H9 (cell line): Measurements from ENCODE around the gene SIL1. TPM values are rescaled to one million over a fixed set of nuclear protein-coding genes. Genes with fewer than 3 reads are reported as not detected.

Experiments used
- DNase-seq: peaks from one replicate; pipeline ENCODE4 v3.0.0-alpha.2; 2017
- H2AFZ ChIP-seq: one replicate; pipeline ENCODE4 v1.6.1; 2013; ENCODE audit warnings: mild to moderate bottlenecking, low read length, control low read depth, moderate library complexity
- H2AK5ac ChIP-seq: 2 replicates; pipeline ENCODE4 v1.6.1; 2013; ENCODE audit warnings: low read length, control low read depth, mixed read lengths; ENCODE audit not compliant: insufficient read length
- H2BK120ac ChIP-seq: one replicate; pipeline ENCODE4 v1.6.1; 2013; ENCODE audit warnings: low read depth, mild to moderate bottlenecking, low read length, control low read depth, inconsistent platforms; ENCODE audit not compliant: poor library complexity, severe bottlenecking
- H2BK12ac ChIP-seq: 2 replicates; pipeline ENCODE4 v1.6.1; 2013; ENCODE audit warnings: low read length, control low read depth, mixed read lengths, low read depth; ENCODE audit not compliant: insufficient read length
- H2BK15ac ChIP-seq: 2 replicates; pipeline ENCODE4 v1.6.1; 2013; ENCODE audit warnings: low read depth, low read length, control low read depth
- H2BK20ac ChIP-seq: one replicate; pipeline ENCODE4 v1.6.1; 2013; ENCODE audit warnings: low read depth, mild to moderate bottlenecking, low read length, control low read depth, inconsistent platforms; ENCODE audit not compliant: poor library complexity, severe bottlenecking
- H2BK5ac ChIP-seq: 2 replicates; pipeline ENCODE4 v1.6.1; 2013; ENCODE audit warnings: low read length, control low read depth, mixed read lengths; ENCODE audit not compliant: insufficient read length
- H3K14ac ChIP-seq: 2 replicates; pipeline ENCODE4 v1.6.1; 2013; ENCODE audit warnings: low read length, control low read depth; ENCODE audit not compliant: insufficient read depth
- H3K18ac ChIP-seq: 2 replicates; pipeline ENCODE4 v1.6.1; 2013; ENCODE audit warnings: low read depth, mild to moderate bottlenecking, mixed read lengths, low read length, control low read depth; ENCODE audit not compliant: insufficient read length
- H3K23ac ChIP-seq: 2 replicates; pipeline ENCODE4 v1.6.1; 2013; ENCODE audit warnings: low read length, control low read depth, mixed read lengths, low read depth; ENCODE audit not compliant: insufficient read length
- H3K23me2 ChIP-seq: 2 replicates; pipeline ENCODE4 v1.6.1; 2013; ENCODE audit warnings: low read depth, mild to moderate bottlenecking, mixed read lengths, low read length, control low read depth; ENCODE audit not compliant: insufficient read length, poor library complexity, severe bottlenecking
- H3K27ac ChIP-seq: 2 replicates; pipeline ENCODE4 v1.5.1; 2013; ENCODE audit warnings: low read length, control low read depth, mixed read lengths, low read depth; ENCODE audit not compliant: insufficient read length
- H3K27me3 ChIP-seq: 2 replicates; pipeline ENCODE4 v1.6.1; 2013; ENCODE audit warnings: low read length, control low read depth, inconsistent platforms; ENCODE audit not compliant: insufficient read depth
- H3K4ac ChIP-seq: 2 replicates; pipeline ENCODE4 v1.6.1; 2013; ENCODE audit warnings: low read depth, mild to moderate bottlenecking, control low read depth, inconsistent platforms, low read length, moderate library complexity
- H3K4me1 ChIP-seq: 2 replicates; pipeline ENCODE4 v1.6.1; 2013; ENCODE audit warnings: low read length, control low read depth, inconsistent platforms; ENCODE audit not compliant: insufficient read depth
- H3K4me2 ChIP-seq: 2 replicates; pipeline ENCODE4 v1.6.1; 2013; ENCODE audit warnings: low read length, control low read depth, mixed read lengths; ENCODE audit not compliant: insufficient read length, insufficient read depth
- H3K56ac ChIP-seq: 2 replicates; pipeline ENCODE4 v1.6.1; 2013; ENCODE audit warnings: low read depth, mild to moderate bottlenecking, mixed read lengths, low read length, control low read depth; ENCODE audit not compliant: insufficient read length
- H3K79me1 ChIP-seq: 2 replicates; pipeline ENCODE4 v1.6.1; 2013; ENCODE audit warnings: low read depth, mild to moderate bottlenecking, moderate library complexity, low read length, control low read depth, inconsistent platforms; ENCODE audit not compliant: insufficient read depth, poor library complexity, severe bottlenecking
- H3K79me2 ChIP-seq: 2 replicates; pipeline ENCODE4 v1.6.1; 2013; ENCODE audit warnings: low read length, control low read depth, inconsistent platforms; ENCODE audit not compliant: insufficient read depth
- H3K9ac ChIP-seq: 2 replicates; pipeline ENCODE4 v1.6.1; 2013; ENCODE audit warnings: low read length, control low read depth, mixed read lengths; ENCODE audit not compliant: insufficient read length; ENCODE audit errors: extremely low read depth
- H3K9me3 ChIP-seq: one replicate; pipeline ENCODE4 v1.6.1; 2013; ENCODE audit warnings: low read depth, low read length, inconsistent platforms; ENCODE audit not compliant: control insufficient read depth
- H3T11ph ChIP-seq: one replicate; pipeline ENCODE4 v1.6.1; 2013; ENCODE audit warnings: mild to moderate bottlenecking, low read length, control low read depth, inconsistent platforms
- H4K20me1 ChIP-seq: one replicate; pipeline ENCODE4 v1.6.1; 2013; ENCODE audit not compliant: control insufficient read depth, insufficient read length, insufficient read depth
- H4K5ac ChIP-seq: 2 replicates; pipeline ENCODE4 v1.6.1; 2013; ENCODE audit warnings: low read depth, mild to moderate bottlenecking, mixed read lengths, low read length, control low read depth; ENCODE audit not compliant: insufficient read length
- H4K8ac ChIP-seq: replicated peaks from 2 replicates; pipeline ENCODE4 v1.6.1; 2013; ENCODE audit warnings: low read length, control low read depth, mixed read lengths, low read depth; ENCODE audit not compliant: insufficient read length
- H4K91ac ChIP-seq: 2 replicates; pipeline ENCODE4 v1.6.1; 2013; ENCODE audit warnings: low read depth, mild to moderate bottlenecking, moderate library complexity, mixed read lengths, low read length, control low read depth; ENCODE audit not compliant: insufficient read length
- H3K27ac Mint-ChIP-seq, 3 experiments: 2 replicates in 2 of 3; 3 replicates in 1 of 3; pipeline ENCODE4 v1.8.0; 2020 to 2021; ENCODE audit warnings: mixed read lengths in 3 of 3, mild to moderate bottlenecking in 1 of 3, moderate library complexity in 1 of 3
- H3K27me3 Mint-ChIP-seq: 2 replicates; pipeline ENCODE4 v1.8.0; 2021; ENCODE audit warnings: low read depth, mild to moderate bottlenecking, moderate library complexity, mixed read lengths
- H3K36me3 Mint-ChIP-seq, 3 experiments: 2 replicates in 2 of 3; 3 replicates in 1 of 3; pipeline ENCODE4 v1.8.0; 2020 to 2021; ENCODE audit warnings: low read depth in 3 of 3, mixed read lengths in 3 of 3; ENCODE audit not compliant: insufficient read depth in 1 of 3
- H3K4me1 Mint-ChIP-seq, 2 experiments: 2 replicates each; pipeline ENCODE4 v1.8.0; 2020; ENCODE audit warnings: mixed read lengths in 2 of 2
- H3K4me3 Mint-ChIP-seq, 2 experiments: 2 replicates in 1 of 2; 3 replicates in 1 of 2; pipeline ENCODE4 v1.8.0; 2020 to 2021; ENCODE audit warnings: mild to moderate bottlenecking in 2 of 2, mixed read lengths in 2 of 2, moderate library complexity in 1 of 2
- H3K9me3 Mint-ChIP-seq, 2 experiments: 2 replicates in 1 of 2; 3 replicates in 1 of 2; pipeline ENCODE4 v1.8.0; 2020; ENCODE audit warnings: mild to moderate bottlenecking in 2 of 2, mixed read lengths in 2 of 2, moderate library complexity in 1 of 2
- CTCF ChIP-seq: fragments of 200-600 bp; sonication (generic); conservative IDR thresholded peaks from 3 replicates; pipeline ENCODE4 v1.8.0; 2021; ENCODE audit warnings: antibody characterized with exemption, mild to moderate bottlenecking
- WGBS: extraction: QIAGEN DNeasy Blood & Tissue Kit; methylation state at CpG from one replicate; pipeline ENCODE4 v1.1.7; 2013; ENCODE audit warnings: missing lambda C conversion rate, low lambda C conversion rate, mixed read lengths; ENCODE audit not compliant: insufficient read length; ENCODE audit errors: extremely low coverage; 5-methylcytosine and 5-hydroxymethylcytosine counted together
- total RNA-seq: library from RNA; stranded (reverse); gene quantifications from 2 replicates; pipeline ENCODE4 v1.2.1, GENCODE V29; 2021

The SIL1 gene
- total RNA-seq, 1 experiment from 2014 or later, result 10.6 TPM

DNA sequence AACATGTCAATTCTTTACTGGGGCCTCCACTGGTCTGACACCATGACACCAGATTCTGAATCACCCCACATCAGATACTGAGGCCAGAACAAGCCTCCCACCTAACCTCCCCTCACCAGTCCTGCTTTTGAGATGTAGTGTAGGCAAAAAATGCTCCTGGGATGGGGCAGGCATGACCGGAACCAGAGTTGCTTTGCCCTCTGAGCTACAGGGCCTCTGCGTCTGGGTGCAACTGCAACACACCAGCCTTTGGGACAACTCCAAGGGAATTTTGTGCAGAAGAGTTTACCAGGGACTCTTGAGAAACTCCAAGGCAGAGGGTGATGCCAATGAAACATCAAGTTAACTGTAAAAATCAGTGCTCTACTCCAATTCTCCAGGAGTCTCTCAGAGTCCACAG lies 79.4 kb downstream of the SIL1 start:
- Mint-ChIP-seq H3K4me1 (peaks cover 0 to 4% of the 10 kb centered on the region in 2 experiments; a peak in 1 of 4 replicates), H3K27ac (no peak overlapping the region), H3K4me3 (no peak overlapping the region), H3K27me3 (no peaks in the 10 kb centered on the region), H3K36me3 (no peaks in the 10 kb centered on the region), H3K9me3 (no peaks in the 10 kb centered on the region; a peak in 1 of 5 replicates)
- no peaks in the 10 kb centered on the region for H3K4me1 ChIP-seq
- no peaks in the 10 kb centered on the region for H3K79me2 ChIP-seq
- H3K23ac ChIP-seq, result no peak overlapping the region
- no peak overlapping the region for H2BK15ac ChIP-seq
- whole genome bisulfite sequencing, result no CpG with 5 or more reads among the region's 2 CpGs
- no peak for DNase-seq
- no peak overlapping the region for H2BK120ac ChIP-seq
- no peak overlapping the region; the same call in 1 of the 2 replicates for H3K14ac ChIP-seq
- no peak for TF ChIP-seq CTCF
- no peak overlapping the region for H2BK5ac ChIP-seq
- H3K4me2 ChIP-seq, result no peak overlapping the region
- H2AFZ ChIP-seq, result no peak overlapping the region
- no peak overlapping the region for H3K18ac ChIP-seq
- no peak overlapping the region for H2AK5ac ChIP-seq
- no peak overlapping the region for H2BK20ac ChIP-seq
- H3K9ac ChIP-seq, result no peak overlapping the region
- H3K23me2 ChIP-seq, result no peaks in the 10 kb centered on the region
- H4K20me1 ChIP-seq, result no peaks in the 10 kb centered on the region
- no peak overlapping the region for H3K4ac ChIP-seq
- no peak overlapping the region for H4K5ac ChIP-seq
- H3K27ac ChIP-seq, result no peak overlapping the region
- no peak overlapping the region for H3K56ac ChIP-seq
- H3K27me3 ChIP-seq, result no peaks in the 10 kb centered on the region
- no peaks in the 10 kb centered on the region for H3K9me3 ChIP-seq
- H3T11ph ChIP-seq, result no peak overlapping the region
- no peaks in the 10 kb centered on the region for H3K79me1 ChIP-seq
- no peak overlapping the region for H4K8ac ChIP-seq
- no peak overlapping the region for H4K91ac ChIP-seq
- no peak overlapping the region for H2BK12ac ChIP-seq
